ENCODE results near the gene NPTX1.
A peak's percentile ranks its signal among the peaks of the same experiment; 100 is the strongest.

The NPTX1 gene

DNA sequence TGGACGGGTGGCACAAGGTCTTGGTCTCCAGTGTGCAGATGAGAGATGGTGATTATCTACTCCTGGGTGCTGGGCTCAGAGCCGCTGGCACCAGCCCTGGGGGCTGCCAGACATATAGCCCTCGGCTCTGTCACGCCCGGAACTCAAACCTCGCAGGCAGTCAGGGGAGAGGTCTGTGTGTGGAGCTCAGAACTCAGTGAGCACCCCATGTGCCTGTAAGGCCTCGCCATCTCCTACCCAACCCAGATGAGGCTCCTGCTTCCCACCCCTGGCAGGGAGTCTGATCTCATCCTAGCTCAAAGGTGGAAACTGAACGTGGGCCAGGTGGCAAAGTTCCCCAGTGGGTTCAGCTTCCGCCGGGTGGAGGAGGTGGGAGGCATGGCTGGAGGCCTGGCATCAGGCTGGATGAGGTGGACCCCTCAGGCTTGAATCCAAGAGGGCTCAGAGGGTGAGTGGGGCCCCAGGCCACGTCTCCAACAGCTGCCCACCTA lies 22.6 kb upstream of the NPTX1 start:
- Histone ChIP-seq H3K36me3 (no peaks in the 10 kb centered on the region), H3K27ac (no peak overlapping the region), H3K4me1 (peaks cover 0 to 7% (median 0%) of the 10 kb centered on the region in 4 donors), H3K9me3 (no peaks in the 10 kb centered on the region), H3K27me3 (peaks cover 0 to 85% of the 10 kb centered on the region in 2 donors), H3K4me3 (no peak overlapping the region)
- TF ChIP-seq, protein P1, sequence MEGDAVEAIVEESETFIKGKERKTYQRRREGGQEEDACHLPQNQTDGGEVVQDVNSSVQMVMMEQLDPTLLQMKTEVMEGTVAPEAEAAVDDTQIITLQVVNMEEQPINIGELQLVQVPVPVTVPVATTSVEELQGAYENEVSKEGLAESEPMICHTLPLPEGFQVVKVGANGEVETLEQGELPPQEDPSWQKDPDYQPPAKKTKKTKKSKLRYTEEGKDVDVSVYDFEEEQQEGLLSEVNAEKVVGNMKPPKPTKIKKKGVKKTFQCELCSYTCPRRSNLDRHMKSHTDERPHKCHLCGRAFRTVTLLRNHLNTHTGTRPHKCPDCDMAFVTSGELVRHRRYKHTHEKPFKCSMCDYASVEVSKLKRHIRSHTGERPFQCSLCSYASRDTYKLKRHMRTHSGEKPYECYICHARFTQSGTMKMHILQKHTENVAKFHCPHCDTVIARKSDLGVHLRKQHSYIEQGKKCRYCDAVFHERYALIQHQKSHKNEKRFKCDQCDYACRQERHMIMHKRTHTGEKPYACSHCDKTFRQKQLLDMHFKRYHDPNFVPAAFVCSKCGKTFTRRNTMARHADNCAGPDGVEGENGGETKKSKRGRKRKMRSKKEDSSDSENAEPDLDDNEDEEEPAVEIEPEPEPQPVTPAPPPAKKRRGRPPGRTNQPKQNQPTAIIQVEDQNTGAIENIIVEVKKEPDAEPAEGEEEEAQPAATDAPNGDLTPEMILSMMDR (IDR thresholded peaks at IDR 0.05) = no peak
- intact Hi-C loops (cut with DNase I; ENCODE audit: low total_unique reads) = no loop called here
- no peak for DNase-seq

GRCh38 chr17:80498242-80498919 lies 22.0 kb upstream of the NPTX1 start:
- Histone ChIP-seq H3K9me3 (no peaks in the 10 kb centered on the region), H3K36me3 (no peaks in the 10 kb centered on the region), H3K27me3 (peaks cover 0 to 85% of the 10 kb centered on the region in 2 donors), H3K4me1 (peaks cover 0 to 8% (median 0%) of the 10 kb centered on the region in 4 donors), H3K4me3 (peak overlapping the region in 1 of 2 donors; percentile 26), H3K27ac (no peak overlapping the region)
- DNase-seq = peak in 1 of 2 donors; percentile 31
- intact Hi-C loops (cut with DNase I; ENCODE audit: low total_unique reads) = no loop called here
- TF ChIP-seq, protein P1 (IDR thresholded peaks at IDR 0.05) = no peak

GRCh38 chr17:80497726-80498241 lies 21.4 kb upstream of the NPTX1 start:
- Histone ChIP-seq H3K27ac (no peak overlapping the region), H3K27me3 (peaks cover 0 to 83% of the 10 kb centered on the region in 2 donors), H3K36me3 (no peaks in the 10 kb centered on the region), H3K4me3 (peak overlapping the region in 1 of 2 donors; percentile 26), H3K4me1 (peaks cover 0 to 12% (median 0%) of the 10 kb centered on the region in 4 donors), H3K9me3 (no peaks in the 10 kb centered on the region)
- TF ChIP-seq, protein P1 (IDR thresholded peaks at IDR 0.05) = no peak
- intact Hi-C loops (cut with DNase I; ENCODE audit: low total_unique reads) = no loop called here
- no peak for DNase-seq

DNA sequence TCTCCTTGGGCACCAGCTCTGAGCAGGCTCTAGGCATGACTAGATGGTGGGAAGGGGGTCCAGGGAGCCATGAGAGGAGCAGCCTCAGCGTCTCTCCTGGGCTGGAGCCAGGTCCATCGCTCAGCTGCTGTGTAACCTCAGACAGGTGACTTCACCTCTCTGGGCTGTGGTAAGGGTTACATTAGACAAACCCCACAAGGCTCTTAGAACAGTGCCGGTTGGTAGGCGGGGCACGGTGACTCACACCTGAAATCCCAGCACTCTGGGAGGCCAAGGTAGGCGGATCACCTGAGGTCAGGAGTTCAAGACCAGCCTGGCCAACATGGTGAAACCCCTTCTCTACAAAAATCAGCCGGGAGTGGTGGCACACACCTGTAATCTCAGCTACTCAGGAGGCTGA lies 18.1 kb upstream of the NPTX1 start:
- Histone ChIP-seq H3K36me3 (no peaks in the 10 kb centered on the region), H3K27me3 (peaks cover 0 to 78% of the 10 kb centered on the region in 2 donors), H3K4me3 (no peak overlapping the region), H3K9me3 (no peaks in the 10 kb centered on the region), H3K27ac (no peak overlapping the region), H3K4me1 (peaks cover 0 to 12% (median 0%) of the 10 kb centered on the region in 4 donors)
- intact Hi-C loops (cut with DNase I; ENCODE audit: low total_unique reads) = no loop called here
- TF ChIP-seq, protein P1 (IDR thresholded peaks at IDR 0.05) = no peak
- DNase-seq = no peak

GRCh38 chr17:80492343-80493136 lies 16.1 kb upstream of the NPTX1 start:
- intact Hi-C loops (cut with DNase I; ENCODE audit: low total_unique reads) = no loop called here
- no peaks in the 10 kb centered on the region for H3K9me3 ChIP-seq
- H3K27ac ChIP-seq = no peak overlapping the region
- DNase-seq = no peak
- peaks cover 0 to 5% (median 0%) of the 10 kb centered on the region in 4 donors for H3K4me1 ChIP-seq
- TF ChIP-seq, protein P1 (IDR thresholded peaks at IDR 0.05) = no peak
- H3K27me3 ChIP-seq = peaks cover 0 to 64% of the 10 kb centered on the region in 2 donors
- no peaks in the 10 kb centered on the region for H3K36me3 ChIP-seq
- H3K4me3 ChIP-seq = no peak overlapping the region

All from tibial artery (tissue), 4 donors.